Activated T-cell treated with anti-CD3 and anti-CD28 coated beads, Interleukin-2, amount 50 U/mL, for 1 hour (primary cell): ENCODE measurements around the gene SLFNL1.

Source experiments
- DNase-seq: peaks from one replicate; pipeline ENCODE4 v3.0.0-alpha.2; 2020

SLFNL1 gene

DNA sequence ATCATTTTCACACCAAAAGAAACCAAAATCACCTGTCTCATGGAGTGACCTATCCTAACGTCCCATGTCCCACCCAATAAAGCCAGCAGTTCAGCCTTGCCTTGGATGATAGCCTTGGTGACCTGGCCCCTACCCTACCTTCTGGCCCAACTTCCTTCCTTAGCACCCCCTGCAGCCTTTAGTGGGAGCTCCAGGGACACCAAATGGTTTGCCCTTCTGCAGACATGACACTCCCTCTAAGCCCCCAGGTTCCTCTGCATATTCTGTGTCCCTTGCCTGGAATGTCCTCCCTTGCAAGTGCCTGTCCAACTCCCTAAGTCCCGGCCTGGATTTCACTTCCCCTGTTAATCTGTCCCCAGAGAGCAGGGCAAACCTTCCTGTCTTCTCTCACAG lies 2.2 kb downstream of the SLFNL1 start:
- no peak for DNase-seq

DNA sequence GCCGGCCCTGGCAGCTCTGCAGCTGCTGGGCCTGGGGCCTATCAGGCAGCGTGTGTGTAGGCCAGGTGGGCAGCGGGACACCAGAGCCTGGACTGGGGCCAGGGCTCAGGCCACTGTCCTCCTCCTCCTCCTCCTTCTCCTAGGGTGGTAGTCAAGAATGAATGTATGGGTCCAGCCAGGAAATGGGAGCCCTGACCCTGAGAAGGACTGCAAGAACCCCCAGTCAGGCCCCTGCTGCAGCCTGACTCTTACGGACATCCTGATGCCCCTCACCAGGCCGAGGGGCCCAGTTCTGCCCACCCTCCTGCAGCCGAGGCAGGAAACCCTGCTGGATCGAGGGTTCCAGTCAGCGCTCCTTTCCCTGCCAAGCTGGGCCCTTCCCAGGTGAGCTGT lies 3.5 kb downstream of the SLFNL1 start:
- no peak for DNase-seq

DNA sequence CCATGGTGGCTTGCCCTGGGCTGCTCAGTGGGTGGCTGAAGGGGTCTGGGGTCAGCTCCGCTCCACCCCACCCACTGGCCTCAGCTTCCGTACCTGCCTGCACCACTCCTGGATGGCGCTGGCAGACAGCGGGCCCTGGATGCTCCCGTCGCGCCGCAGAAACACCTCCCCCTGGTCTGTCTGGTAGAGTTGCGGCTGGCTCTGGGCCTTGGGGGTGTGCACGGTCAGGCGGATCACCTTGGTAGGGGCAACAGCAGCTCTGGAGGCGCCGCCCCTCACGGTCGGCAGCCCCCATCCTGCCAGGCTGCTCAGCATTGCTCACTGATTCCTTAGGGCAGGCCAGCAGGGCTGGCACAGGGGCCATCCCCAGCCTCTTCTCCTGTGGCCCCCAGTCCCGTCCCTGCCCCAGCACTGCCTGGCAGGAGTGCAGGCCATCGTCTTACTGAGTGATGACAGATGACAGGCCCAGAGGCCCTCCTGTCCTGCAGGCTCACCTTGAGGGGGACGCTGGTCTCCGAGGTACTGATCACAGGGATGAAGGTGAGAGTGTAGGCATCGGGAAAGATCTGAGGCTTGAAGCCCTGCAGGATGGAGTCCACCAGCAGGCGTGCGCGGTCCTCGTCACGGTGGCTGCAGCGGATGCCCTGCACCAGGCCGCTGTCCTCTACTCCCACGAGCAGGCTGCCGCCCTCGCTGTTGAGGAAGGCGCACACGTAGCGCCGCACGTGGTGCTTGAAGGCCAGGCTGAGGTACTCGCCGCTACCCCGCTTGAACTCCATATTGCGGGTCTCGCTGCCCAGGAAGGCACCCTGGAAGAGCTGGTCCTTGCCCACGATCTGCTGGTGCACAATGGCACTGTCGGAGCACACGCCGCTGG lies 4.1 kb downstream of the SLFNL1 start:
- no peak for DNase-seq

DNA sequence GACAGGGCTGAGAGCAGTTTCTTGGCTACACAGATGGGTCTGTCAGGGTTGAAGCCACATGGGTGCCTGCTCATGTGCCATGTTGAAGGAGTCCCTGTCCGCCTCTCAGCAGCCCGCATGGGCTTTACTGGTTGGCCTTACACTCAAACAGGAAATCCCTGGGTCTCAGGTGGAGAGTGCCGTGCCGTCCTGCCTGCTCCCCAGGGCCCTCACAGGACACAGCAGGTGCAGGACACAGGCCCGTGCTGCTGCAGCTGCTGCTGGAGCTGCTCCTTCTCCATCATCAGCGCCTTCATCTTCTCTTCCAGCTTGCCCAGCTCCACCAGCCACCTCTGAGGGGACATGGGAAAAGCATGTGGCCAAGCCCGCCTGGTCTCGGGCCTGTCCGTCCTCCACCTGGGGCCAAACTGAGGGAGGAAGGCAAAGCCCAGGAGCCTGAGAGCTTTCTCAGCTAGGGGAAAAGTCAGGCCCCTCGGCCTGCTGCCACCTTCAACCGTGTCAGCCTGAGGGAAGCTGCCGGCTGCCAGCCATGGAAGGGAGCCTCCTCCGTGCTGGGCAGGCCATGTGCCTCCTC lies 5.5 kb downstream of the SLFNL1 start:
- DNase-seq: no peak

DNA sequence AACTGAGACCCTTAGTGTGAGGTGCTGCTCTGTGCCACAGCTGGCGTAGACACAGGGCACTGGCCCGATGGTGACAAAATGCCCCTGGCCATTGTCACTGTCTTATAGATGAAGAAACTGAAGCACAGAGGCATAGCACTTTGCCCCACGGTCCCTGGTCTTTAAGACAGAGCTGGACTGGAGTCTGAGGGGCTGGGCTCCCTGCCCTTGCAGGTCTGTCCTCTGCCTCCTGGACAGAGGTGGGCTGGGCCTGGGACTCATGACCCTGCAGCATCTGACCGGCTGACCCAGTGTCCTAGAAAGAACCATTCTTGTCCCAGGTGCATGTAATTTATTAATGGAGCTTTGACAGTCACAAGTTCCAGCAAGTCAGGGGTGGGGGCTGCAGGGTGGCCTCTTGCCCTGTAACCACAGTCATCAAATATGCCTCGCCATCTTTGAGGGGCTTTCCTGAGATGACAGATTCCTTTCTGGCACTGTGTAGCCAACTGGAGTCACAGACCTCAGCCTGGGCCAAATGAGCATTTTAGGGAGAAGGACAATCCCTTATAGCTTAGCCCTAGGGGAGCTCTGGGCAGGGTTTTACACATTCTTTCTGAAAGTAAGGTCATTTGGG lies 6.1 kb downstream of the SLFNL1 start:
- no peak for DNase-seq

DNA sequence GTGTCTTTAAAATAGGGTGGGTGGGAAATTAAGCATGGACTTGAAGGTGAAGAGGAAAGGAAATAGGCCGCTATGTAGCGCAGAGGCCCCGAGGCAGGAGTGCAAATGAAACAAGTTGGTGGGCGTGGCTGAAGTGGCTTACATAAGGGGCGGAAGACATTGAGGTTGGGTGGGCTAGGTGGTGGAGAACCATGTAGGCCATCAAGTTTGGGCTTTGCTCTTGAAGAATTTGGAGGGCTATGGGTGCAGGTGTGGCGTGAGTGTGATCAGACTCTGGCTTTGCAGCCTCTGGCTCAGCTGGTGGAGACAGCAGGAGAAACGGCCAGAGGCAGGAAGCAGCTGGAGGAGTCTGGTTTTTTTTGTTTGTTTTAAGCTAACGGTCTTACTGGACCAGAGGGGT lies 6.7 kb downstream of the SLFNL1 start:
- DNase-seq: no peak

DNA sequence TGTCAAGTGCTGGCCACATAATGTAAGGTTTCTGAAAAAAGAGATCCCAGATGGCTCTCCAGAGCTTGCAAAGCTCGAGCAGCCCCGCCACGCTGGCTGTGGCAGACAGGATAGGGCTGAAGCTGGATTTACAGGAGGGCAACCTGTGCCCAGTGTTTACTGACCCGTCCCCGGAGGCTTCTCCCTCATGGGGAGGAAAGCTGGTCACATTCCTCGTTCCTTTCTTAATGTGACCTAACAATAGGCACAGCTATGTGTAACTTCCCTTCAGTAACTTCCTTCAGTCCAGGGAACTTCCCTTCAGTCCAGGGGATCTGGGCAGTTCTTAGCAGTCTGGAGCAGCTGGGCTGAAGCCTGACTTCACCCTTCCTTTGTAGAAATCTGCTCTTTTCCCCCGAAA lies 7.7 kb downstream of the SLFNL1 start:
- DNase-seq: no peak

DNA sequence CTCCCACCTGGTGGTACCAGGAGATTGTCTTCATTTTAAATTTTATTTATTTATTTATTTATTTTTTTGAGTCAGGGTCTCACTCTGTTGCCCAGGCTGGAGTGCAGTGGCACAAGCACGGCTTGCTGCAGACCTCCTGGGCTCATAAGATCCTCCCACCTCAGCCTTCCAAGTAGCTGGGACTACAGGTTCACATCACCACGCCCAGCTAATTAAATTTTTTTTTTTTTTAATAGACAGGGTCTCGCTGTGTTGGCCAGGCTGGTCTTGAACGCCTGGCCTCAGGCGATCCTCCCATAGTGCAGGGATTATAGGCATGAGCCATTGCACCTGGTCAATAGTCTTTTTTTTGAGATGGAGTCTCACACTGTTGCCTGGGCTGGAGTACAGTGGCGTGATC lies 8.5 kb downstream of the SLFNL1 start:
- no peak for DNase-seq

DNA sequence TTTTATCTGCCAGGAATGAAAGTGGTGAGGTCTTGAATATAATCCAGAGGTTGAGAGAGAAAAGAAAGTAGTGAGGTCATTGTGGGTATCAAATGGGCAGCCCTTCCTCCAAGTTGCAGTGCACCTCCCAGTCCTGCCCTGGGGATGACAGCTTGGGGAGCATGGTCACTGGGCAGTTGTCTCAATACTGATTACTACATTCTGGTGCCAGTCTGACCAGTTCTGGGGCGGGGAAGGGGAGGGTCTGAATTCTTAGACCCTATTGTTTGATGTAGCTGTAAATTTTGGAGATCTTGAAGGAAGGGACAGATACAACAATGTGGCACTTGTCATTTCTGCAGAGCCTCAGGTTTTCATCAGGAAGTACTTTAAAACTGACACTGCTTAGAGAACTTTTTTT lies 11.2 kb downstream of the SLFNL1 start:
- DNase-seq: no peak

DNA sequence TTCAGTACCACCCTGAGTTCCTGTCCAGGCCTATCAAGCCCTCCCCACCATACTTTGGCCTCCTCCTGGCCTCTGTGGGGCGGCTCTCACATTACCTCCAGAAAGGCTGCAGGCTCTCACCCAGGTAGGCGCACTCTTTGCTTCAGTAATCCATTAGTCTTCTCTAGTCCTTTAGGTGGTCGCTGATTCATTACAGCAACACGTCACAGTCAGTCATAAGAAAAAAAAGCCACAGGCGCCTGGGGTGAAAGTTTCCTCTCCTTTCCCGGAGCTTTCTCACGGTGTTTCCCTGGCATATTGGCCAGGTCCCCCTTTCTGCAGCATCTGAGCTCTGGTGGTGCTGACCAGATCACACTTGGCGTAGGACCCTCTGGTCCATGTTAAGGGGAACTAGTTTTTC lies 12.1 kb downstream of the SLFNL1 start:
- DNase-seq: no peak

DNA sequence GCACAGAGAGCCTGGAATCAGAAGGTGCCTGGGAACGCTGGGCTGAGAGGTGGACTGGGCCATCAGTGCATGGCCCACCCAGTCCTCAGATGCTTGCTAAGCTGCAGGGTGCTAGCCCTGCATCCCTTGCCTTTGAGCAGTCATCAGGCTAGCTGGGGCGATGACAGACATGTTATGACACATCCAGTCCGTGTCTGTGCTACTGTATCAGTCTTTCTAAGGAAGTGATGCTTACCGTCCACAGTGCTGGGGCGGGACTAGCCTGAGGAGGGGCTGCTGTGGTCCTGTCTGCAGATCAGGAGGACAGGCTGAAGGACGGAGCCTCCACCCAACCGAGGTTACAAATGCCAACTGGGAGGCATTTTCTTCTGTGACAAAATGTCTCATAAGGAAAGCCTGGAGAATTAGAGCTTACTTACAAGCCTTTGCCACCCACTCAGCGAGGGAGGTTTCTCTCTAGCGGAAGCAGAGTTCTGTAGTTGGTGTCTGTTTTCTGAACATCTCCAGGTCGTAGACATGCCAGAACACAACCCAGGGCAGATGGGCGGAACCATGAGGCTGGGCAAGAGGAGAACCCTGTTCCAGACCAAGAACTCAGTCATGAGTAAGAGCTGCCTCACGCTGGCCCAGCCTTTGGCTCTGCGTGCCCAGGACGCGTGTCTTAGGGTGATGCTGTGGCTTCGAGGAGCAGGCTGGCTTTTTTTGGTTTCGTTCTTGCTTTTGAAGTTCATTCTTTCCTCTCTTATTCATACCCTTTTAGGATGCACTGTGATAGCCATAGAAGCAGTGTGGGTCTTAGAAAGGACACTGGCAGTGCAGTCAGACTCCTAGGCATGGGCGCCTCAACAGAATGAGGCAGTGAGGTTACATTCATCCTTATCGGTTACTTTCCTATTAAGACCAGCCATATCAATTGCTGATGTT lies 14.3 kb downstream of the SLFNL1 start:
- no peak for DNase-seq

DNA sequence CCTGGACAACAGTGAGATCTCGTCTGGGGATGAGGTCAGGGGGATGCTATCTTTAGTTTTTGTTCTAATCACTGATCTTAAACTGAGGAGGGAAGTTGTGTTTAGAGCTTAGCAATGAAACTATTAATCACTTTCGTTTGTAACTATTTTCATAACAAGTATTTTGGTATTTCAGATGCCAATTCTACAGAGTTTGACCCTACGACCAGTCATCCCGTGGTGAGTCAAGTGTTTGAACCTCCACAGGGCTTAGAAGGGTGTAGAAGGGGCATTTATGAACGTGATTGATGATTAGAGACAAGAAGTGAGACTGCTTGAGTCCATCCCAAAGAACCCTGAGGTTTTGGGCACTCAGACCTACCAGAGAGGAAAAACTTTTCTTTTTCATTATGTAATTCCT lies 15.6 kb downstream of the SLFNL1 start:
- no peak for DNase-seq

DNA sequence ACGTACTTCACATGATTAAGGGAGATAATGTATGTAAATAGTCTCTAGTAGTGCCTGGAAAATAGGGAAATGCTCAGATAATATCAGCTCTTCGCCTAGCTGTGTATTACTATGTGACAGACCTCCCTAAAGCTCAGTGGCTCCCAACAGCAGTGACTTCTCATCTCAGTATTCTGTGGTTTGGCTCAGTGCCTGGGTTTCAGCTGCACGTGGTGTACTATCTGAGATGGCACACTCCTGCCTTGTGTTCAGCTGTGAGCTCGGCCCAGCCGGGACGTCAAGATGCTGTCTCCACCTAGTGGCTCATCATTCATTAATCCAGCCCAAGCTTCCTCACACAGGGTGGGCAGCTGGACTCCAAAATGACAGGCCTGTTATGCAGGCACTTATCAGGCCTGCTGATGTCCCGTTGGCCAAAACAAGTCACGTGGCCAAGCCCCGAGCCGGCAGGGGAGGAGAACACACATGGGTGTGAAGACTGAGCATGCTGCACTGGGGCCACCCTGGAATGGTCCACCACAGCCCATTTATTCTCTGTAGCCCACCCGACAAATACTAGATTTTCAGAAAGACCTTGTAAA lies 17.8 kb downstream of the SLFNL1 start:
- DNase-seq: peak; percentile 76

DNA sequence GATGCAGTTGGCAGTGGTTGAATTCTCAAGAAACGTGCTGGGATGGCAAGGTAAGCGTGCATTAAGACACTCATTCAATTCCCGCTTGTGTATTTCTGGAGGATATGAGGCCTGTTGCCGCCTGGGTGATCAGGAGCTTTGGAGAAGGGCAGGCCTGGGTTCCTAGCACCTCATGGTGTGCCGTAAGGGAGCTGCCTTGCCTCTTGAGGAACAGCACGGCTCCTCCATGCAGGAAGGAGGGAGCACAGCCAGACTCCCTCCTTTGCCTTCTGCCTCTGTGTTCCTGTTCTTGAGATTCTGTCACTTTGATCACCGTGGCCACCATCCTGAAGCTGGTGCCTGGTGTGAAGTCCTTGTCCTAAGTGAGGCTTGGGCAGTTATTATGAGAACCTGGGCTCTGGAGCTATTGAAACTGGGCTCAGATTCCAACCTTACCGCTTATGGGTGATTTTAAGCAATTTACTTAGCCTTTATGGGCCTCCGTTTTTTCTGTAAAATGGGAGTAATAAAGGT lies 18.3 kb downstream of the SLFNL1 start:
- DNase-seq: no peak

DNA sequence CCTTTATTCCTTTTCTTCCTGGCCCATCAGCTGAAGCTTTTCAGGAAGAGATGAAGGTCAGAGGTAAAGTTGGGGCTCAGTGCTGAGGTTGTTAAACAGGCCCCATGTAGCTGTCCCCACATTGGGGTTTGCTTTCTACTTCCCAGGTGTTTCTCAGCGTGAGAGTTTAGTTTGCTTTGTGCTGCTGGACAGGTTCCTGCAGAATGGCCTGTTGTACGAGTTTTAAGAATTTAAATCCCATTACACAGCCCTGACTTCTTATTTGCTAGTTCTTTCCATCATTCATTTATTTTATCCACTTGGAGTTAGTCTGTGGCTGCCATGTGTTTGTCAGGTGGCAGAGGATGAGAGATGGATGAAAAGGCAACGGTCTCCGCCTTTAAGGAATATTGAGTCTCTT lies 22.9 kb downstream of the SLFNL1 start:
- no peak for DNase-seq

DNA sequence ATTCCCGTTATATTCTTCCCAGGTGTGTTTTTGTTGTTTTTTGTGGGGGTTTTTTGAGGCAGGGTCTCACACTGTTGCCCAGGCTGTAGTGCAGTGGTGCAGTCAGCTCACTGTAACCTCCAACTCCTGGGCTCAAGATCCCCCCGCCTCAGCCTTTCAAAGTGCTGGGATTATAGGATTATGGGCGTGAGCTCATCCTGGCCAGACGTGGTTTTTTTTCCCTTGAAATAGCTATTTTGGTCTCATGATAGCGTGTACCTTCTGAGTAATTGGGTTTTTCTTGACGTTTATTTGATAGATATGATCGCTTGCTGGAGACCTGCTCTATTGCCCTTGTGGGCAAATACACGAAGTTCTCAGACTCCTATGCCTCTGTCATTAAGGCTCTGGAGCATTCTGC lies 24.4 kb downstream of the SLFNL1 start:
- DNase-seq: no peak

DNA sequence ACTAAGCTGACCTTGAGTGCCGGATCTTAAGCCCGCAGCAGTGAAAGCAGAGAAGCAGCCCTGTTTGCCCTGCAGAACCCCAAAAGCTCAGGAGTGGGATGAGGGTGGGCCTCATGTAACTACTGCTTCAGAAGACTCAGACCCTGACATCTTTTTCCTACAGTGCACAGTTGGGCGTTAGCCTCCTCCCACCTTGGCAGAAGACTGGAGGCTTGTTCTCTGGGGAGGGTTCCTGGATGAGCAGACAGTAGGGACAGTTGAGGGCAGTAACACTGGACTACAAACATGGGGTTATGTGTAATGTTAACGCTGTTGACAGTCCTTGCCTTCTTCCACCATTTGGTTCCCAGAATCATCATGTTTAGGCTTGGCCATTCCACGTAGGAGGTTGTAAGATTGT lies 32.5 kb downstream of the SLFNL1 start:
- no peak for DNase-seq

DNA sequence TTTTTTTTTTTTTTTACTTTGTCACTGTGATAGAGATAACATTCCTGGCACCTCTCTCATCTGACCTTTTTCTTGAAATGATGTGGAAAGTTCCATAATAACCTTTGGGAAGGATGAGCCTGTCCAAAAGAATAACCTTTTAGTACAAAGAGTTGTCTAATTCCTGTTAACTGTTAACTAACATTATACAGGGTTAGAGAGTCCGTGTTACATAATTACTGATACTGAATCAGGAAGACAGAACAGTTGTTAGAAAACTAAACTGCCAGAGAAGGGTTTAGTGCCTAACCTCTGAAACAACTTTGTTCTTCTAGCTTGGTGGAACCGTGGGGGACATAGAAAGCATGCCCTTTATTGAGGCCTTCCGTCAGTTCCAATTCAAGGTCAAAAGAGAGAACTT lies 33.2 kb downstream of the SLFNL1 start:
- DNase-seq: no peak

DNA sequence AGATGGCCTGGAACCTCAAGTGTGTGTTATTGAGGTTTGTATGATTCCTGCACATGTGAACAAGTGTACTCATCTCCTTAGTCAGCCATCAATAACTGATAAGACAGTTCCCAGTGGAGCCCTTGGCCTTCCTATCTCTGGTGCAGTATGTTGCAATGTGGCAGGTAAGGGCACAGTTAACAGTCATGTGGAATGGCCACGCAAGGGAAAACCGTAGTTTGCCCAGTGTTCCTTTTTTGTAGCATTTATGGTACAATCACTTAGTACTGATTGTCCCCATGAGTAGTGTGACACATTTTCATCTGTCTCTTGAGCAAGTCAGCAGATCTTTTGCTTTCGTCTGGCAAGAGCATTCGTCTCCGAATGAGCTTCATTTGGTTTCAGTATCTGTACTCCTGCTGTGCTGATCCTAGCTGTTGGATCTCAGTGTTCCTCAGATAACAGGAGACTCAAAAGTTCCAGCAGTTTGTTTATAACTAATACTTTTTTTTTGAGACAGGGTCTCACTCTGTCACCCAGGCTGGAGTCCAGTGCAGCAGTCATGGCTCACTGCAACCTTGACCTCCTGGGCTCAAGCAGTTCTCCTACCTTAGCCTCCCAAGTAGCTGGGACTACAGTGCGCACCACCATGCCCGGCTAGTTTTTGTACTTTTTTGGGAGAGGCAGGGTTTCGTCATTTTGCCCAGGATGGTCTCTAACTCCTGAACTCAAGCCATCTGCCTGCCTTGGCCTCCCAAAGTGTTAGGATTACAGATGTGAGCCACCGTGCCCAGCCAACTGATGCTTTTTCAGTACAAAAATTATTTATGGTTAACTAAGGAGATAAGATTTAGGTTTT lies 33.9 kb downstream of the SLFNL1 start:
- no peak for DNase-seq

DNA sequence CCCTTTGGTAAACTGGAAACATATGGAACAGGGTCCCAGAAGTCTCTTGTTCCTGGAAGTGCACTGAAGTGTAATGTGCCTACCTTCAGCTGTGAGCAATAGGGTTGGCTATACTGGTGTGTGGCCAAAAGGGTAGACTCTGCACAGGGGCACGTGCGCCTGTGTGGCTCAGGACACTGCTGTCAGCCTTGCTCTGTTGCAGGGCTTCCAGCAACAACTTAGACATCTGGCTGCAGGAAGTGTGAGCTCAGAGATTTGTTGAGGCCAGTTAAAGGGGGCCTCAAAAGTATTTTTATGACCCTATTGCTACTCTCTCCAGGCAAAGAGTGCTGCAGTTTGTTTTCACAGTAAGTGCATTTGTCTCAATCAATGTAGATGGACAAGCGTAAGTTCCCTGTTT lies 34.6 kb downstream of the SLFNL1 start:
- no peak for DNase-seq

DNA sequence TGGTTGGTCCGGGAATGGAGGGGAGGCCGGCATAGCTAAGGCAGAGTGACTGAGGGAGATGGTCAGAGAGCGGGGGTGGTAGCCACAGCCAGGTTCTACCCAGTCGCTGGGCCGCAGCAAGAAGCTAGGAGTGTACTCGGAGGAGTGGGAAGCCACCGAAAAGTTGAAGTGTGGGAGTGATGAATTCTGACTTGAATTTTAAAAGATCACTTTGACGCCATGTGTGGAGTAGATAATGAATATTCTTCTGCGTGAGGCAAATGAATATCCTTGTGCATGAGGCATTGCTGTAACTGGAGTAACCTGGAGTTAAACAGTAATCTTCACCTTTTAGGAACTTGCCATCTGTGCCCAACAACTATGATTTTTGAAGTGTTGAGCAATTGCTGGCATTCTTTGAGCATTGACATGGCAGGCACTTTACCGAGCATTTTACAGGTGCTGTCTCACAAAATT lies 35.2 kb downstream of the SLFNL1 start:
- DNase-seq: no peak

DNA sequence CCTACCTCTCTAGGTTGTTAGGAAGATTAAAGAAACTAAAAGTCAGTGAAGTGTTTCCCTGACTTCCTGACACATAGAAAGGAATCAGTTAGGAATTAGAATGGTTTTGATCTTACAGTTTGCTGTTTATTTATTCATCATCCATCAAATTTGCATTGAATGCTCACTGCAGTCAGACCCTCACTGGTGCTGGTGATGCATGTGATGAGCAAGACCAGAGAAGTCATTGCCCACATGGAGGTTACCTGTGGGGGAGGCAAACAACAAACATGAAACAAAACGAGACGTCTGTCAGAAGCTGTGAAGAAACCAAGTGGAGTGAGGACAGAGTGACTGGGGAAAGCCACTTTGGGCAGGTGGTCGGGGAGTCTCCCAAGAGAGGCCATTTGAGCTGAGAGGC lies 35.6 kb downstream of the SLFNL1 start:
- DNase-seq: no peak
